ENCODE results near the gene PEAK1. TPM values are rescaled to one million over a fixed set of nuclear protein-coding genes. Genes with fewer than 3 reads are reported as not detected.

Gene PEAK1
- total RNA-seq, 2 donors from 2014 or later, result 25.4 to 38.4 TPM

DNA sequence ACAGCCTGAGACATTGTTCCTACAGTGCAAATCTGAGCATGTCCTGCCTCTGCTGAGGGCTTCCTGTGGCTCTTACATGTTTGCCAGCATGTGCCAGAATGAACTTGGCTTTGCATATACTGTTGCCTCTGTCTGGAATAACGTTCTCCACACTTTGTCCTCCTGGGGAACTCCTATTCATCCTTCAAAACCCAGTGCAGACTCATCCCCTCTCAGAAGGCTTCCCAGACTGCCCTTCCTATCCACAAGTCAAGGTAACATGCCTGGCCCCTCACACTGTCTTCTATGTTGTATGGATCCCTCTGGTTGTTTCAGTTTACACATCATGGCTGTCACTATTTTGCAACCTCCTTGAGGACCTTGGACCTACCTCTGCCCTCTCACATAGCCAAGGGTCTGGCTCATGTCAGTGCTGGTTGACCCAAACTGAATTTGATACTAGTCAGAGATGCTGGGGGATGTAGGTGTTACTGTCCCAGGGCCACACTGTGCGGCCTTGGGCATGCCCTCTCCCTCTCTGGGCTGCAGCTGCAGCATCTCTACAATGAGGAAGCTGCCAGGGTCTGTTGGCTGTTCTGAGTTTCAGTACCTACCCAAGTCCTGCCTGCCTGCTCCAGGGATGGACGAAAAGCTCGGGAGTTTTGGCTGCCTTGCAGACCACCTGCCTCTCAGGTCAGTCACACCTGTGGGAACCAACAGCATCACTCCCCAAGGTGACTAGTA is 320.0 kb downstream of the PEAK1 start:
- Mint-ChIP-seq H3K36me3 (ENCODE audit: low read depth) (no peaks in the 10 kb centered on the region), H3K4me3 (no peak overlapping the region), H3K9me3 (no peaks in the 10 kb centered on the region), H3K4me1 (peaks cover 18% of the 10 kb centered on the region), H3K27ac (no peak overlapping the region), H3K27me3 (ENCODE audit: insufficient read depth) (no peaks in the 10 kb centered on the region)
- H3K9me3 ChIP-seq (ENCODE audit: control insufficient read depth, low read length), result no peaks in the 10 kb centered on the region
- DNase-seq, result no peak
- WGBS, 2 experiments (ENCODE audit: insufficient coverage in 1 of 2, insufficient read length in 1 of 2), result 87 to 98% methylated on average over 4 of the region's 4 CpGs
- TF ChIP-seq, protein P1, sequence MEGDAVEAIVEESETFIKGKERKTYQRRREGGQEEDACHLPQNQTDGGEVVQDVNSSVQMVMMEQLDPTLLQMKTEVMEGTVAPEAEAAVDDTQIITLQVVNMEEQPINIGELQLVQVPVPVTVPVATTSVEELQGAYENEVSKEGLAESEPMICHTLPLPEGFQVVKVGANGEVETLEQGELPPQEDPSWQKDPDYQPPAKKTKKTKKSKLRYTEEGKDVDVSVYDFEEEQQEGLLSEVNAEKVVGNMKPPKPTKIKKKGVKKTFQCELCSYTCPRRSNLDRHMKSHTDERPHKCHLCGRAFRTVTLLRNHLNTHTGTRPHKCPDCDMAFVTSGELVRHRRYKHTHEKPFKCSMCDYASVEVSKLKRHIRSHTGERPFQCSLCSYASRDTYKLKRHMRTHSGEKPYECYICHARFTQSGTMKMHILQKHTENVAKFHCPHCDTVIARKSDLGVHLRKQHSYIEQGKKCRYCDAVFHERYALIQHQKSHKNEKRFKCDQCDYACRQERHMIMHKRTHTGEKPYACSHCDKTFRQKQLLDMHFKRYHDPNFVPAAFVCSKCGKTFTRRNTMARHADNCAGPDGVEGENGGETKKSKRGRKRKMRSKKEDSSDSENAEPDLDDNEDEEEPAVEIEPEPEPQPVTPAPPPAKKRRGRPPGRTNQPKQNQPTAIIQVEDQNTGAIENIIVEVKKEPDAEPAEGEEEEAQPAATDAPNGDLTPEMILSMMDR (conservative IDR thresholded peaks at IDR 0.05), result no peak
- no peak overlapping the region for H3K9ac ChIP-seq (ENCODE audit: extremely low read depth, low read length, poor library complexity, severe bottlenecking)
- H3K4me3 ChIP-seq (ENCODE audit: low read length), result no peak overlapping the region
- no peak overlapping the region for H3K27ac ChIP-seq (ENCODE audit: low read depth, low read length)
- H3K36me3 ChIP-seq (ENCODE audit: control insufficient read depth, insufficient read depth, low read length), result no peaks in the 10 kb centered on the region
- no peaks in the 10 kb centered on the region for H3K27me3 ChIP-seq (ENCODE audit: control insufficient read depth, insufficient read depth, low read length, poor library complexity, severe bottlenecking)
- H3K4me1 ChIP-seq (ENCODE audit: control insufficient read depth, insufficient read depth, low read length), result peaks cover 10% of the 10 kb centered on the region

DNA sequence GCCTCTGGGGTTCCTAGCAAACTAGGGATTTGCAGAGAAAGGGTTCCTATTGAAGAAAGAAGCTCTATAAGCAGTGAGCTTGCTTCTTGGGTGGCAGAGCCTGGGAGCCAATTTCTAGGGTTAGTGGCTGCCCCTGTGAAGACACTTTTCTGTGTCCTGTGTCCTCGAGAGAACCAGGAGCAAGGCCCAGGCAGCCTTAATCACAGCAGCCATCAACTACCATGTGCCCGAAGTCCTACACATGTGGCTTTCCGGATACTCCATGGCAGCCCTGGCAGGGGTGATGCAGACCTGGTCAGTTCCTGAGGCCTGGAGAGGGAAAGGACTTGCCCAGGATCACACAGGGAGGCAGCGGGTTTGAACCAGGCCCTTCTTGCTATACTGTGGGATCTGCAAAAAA is 321.3 kb downstream of the PEAK1 start:
- no peak for DNase-seq
- WGBS, 2 experiments (ENCODE audit: insufficient coverage in 1 of 2, insufficient read length in 1 of 2), result 88 to 91% methylated on average over 3 to 4 of the region's 4 CpGs
- Histone ChIP-seq H3K9me3 (ENCODE audit: control insufficient read depth, low read length) (no peaks in the 10 kb centered on the region), H3K4me3 (ENCODE audit: low read length) (no peak overlapping the region), H3K36me3 (ENCODE audit: control insufficient read depth, insufficient read depth, low read length) (no peaks in the 10 kb centered on the region), H3K9ac (ENCODE audit: extremely low read depth, low read length, poor library complexity, severe bottlenecking) (no peak overlapping the region), H3K27me3 (ENCODE audit: control insufficient read depth, insufficient read depth, low read length, poor library complexity, severe bottlenecking) (no peaks in the 10 kb centered on the region), H3K27ac (ENCODE audit: low read depth, low read length) (no peak overlapping the region), H3K4me1 (ENCODE audit: control insufficient read depth, insufficient read depth, low read length) (peaks cover 10% of the 10 kb centered on the region)
- no peak overlapping the region for H3K27ac Mint-ChIP-seq
- no peaks in the 10 kb centered on the region for H3K36me3 Mint-ChIP-seq (ENCODE audit: low read depth)
- H3K9me3 Mint-ChIP-seq, result no peaks in the 10 kb centered on the region
- H3K4me1 Mint-ChIP-seq, result peaks cover 10% of the 10 kb centered on the region
- H3K27me3 Mint-ChIP-seq (ENCODE audit: insufficient read depth), result no peaks in the 10 kb centered on the region
- no peak overlapping the region for H3K4me3 Mint-ChIP-seq
- TF ChIP-seq, protein P1 (conservative IDR thresholded peaks at IDR 0.05), result no peak

DNA sequence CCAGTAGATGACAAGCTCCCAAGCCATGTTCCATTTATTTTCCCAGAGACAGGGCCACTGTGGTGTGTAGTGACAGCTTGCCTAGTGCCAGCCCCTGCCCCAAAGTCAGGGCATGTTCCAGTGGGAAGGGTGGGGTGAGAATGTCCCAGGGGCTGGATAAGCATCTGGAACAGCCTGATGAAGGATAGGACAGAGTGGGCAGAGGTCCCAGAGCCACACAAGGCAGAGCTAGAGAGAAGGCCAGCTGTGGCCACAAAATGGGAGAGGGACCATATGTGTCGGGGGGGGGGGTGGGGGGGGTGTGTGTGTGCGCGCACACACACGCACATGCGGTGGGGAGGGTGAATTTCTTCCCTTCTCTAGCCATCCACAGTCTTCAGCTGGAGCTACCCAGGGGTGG is 322.0 kb downstream of the PEAK1 start:
- 90% methylated on average over 2 of the region's 5 CpGs; no CpG with 5 or more reads in 1 of the 2 experiments for WGBS, 2 experiments (ENCODE audit: insufficient coverage in 1 of 2, insufficient read length in 1 of 2)
- H3K27ac Mint-ChIP-seq, result no peak overlapping the region

More for the DNA sequence above, 322.0 kb downstream of the PEAK1 start:
- H3K36me3 ChIP-seq (ENCODE audit: control insufficient read depth, insufficient read depth, low read length), result no peaks in the 10 kb centered on the region
- H3K27me3 ChIP-seq (ENCODE audit: control insufficient read depth, insufficient read depth, low read length, poor library complexity, severe bottlenecking), result no peaks in the 10 kb centered on the region
- Mint-ChIP-seq H3K4me1 (peaks cover 10% of the 10 kb centered on the region), H3K27me3 (ENCODE audit: insufficient read depth) (no peaks in the 10 kb centered on the region), H3K9me3 (no peaks in the 10 kb centered on the region), H3K36me3 (ENCODE audit: low read depth) (no peaks in the 10 kb centered on the region), H3K4me3 (no peak overlapping the region)
- no peak overlapping the region for H3K9ac ChIP-seq (ENCODE audit: extremely low read depth, low read length, poor library complexity, severe bottlenecking)
- TF ChIP-seq, protein P1 (conservative IDR thresholded peaks at IDR 0.05), result no peak
- H3K4me3 ChIP-seq (ENCODE audit: low read length), result no peak overlapping the region
- DNase-seq, result no peak
- H3K9me3 ChIP-seq (ENCODE audit: control insufficient read depth, low read length), result no peaks in the 10 kb centered on the region
- H3K4me1 ChIP-seq (ENCODE audit: control insufficient read depth, insufficient read depth, low read length), result peaks cover 10% of the 10 kb centered on the region
- no peak overlapping the region for H3K27ac ChIP-seq (ENCODE audit: low read depth, low read length)

All from endodermal cell (in vitro differentiated cells).